OCI-LY1 (cell line): ENCODE data around the gene RHBG.

ENCODE experiments used
- H2AFZ ChIP-seq: fragments of 200-600 bp; sonication (generic), shearing (Covaris generic); 2 replicates; pipeline ENCODE4 v1.6.0; 2014; ENCODE audit warnings: antibody characterized with exemption, mild to moderate bottlenecking, low read length
- H3F3A ChIP-seq: fragments of 200-600 bp; sonication (generic), shearing (Covaris generic); 2 replicates; pipeline ENCODE4 v1.6.0; 2014; ENCODE audit warnings: mild to moderate bottlenecking, antibody characterized with exemption, low read length, moderate library complexity; ENCODE audit not compliant: insufficient read depth
- H3K27ac ChIP-seq: fragments of 200-600 bp; sonication (generic); 2 replicates; pipeline ENCODE4 v1.5.1; 2014; ENCODE audit warnings: low read length, mixed run types, mild to moderate bottlenecking, low read depth; ENCODE audit not compliant: poor library complexity, severe bottlenecking
- H3K27me3 ChIP-seq: fragments of 200-600 bp; sonication (generic); 2 replicates; pipeline ENCODE4 v1.6.0; 2014; ENCODE audit warnings: antibody characterized with exemption, mild to moderate bottlenecking, low read length, moderate library complexity; ENCODE audit not compliant: insufficient read depth
- H3K36me3 ChIP-seq: fragments of 200-600 bp; sonication (generic); 2 replicates; pipeline ENCODE4 v1.6.1; 2014; ENCODE audit warnings: mild to moderate bottlenecking, antibody characterized with exemption, low read length, moderate library complexity, mixed read lengths; ENCODE audit not compliant: insufficient read depth
- H3K4me1 ChIP-seq: fragments of 200-600 bp; sonication (generic); 2 replicates; pipeline ENCODE4 v1.5.1; 2014; ENCODE audit warnings: mild to moderate bottlenecking, low read length, moderate library complexity; ENCODE audit not compliant: insufficient read depth, severe bottlenecking
- H3K4me2 ChIP-seq: fragments of 200-600 bp; sonication (generic), shearing (Covaris generic); 2 replicates; pipeline ENCODE4 v1.6.1; 2014; ENCODE audit warnings: low read length
- H3K4me3 ChIP-seq: fragments of 200-600 bp; sonication (generic); 2 replicates; pipeline ENCODE4 v1.5.1; 2014; ENCODE audit warnings: low read length, low read depth, mild to moderate bottlenecking, mixed read lengths; ENCODE audit not compliant: poor library complexity, severe bottlenecking
- H3K79me2 ChIP-seq: fragments of 200-600 bp; shearing (Covaris generic); 2 replicates; pipeline ENCODE4 v1.6.1; 2016; ENCODE audit warnings: mixed run types, low read length, mixed read lengths; ENCODE audit not compliant: insufficient read depth
- H3K9ac ChIP-seq: fragments of 200-600 bp; sonication (generic), shearing (Covaris generic); 2 replicates; pipeline ENCODE4 v1.6.1; 2014; ENCODE audit warnings: mild to moderate bottlenecking, low read length, mixed read lengths
- H3K9me2 ChIP-seq: fragments of 200-600 bp; sonication (generic), shearing (Covaris generic); 2 replicates; pipeline ENCODE4 v1.6.1; 2014; ENCODE audit warnings: low read depth, mild to moderate bottlenecking, low read length, mixed read lengths
- H3K9me3 ChIP-seq: fragments of 200-600 bp; shearing (Covaris generic); 2 replicates; pipeline ENCODE4 v1.6.1; 2014; ENCODE audit warnings: low read length, mixed read lengths
- H4K20me1 ChIP-seq: fragments of 200-600 bp; sonication (generic), shearing (Covaris generic); 2 replicates; pipeline ENCODE4 v1.6.0; 2016; ENCODE audit warnings: mild to moderate bottlenecking, low read length; ENCODE audit not compliant: insufficient read depth
- CTCF ChIP-seq: fragments of 200-600 bp; sonication (generic), shearing (Covaris generic); IDR thresholded peaks from 2 replicates; pipeline ENCODE4 v1.5.1; 2017; ENCODE audit warnings: mild to moderate bottlenecking, antibody characterized with exemption, low read length, moderate library complexity, mixed read lengths
- EZH2 ChIP-seq: fragments of 200-600 bp; sonication (generic), shearing (Covaris generic); IDR thresholded peaks from 2 replicates; pipeline ENCODE4 v1.8.0; 2017; ENCODE audit warnings: borderline replicate concordance, mixed run types, mild to moderate bottlenecking, antibody characterized with exemption, low read length, moderate library complexity, mixed read lengths

The RHBG gene

GRCh38 chr1:156405670-156406069, 36.7 kb downstream of the RHBG start:
- Histone ChIP-seq H3K4me3 (no peak overlapping the region), H3K9ac (no peak overlapping the region), H3K36me3 (no peaks in the 10 kb centered on the region), H3F3A (no peaks in the 10 kb centered on the region), H3K79me2 (no peaks in the 10 kb centered on the region), H3K27ac (no peak overlapping the region), H4K20me1 (no peaks in the 10 kb centered on the region), H3K27me3 (peaks cover 14% of the 10 kb centered on the region), H2AFZ (no peak overlapping the region), H3K9me3 (no peaks in the 10 kb centered on the region), H3K4me1 (no peaks in the 10 kb centered on the region), H3K4me2 (no peak overlapping the region), H3K9me2 (no peaks in the 10 kb centered on the region)
- TF ChIP-seq EZH2 (no peak), CTCF (no peak)

- Histone ChIP-seq H3K27me3 (peaks cover 14% of the 10 kb centered on the region), H3K4me1 (no peaks in the 10 kb centered on the region), H2AFZ (no peak overlapping the region), H3K4me2 (no peak overlapping the region), H3K9me3 (no peaks in the 10 kb centered on the region), H3K4me3 (no peak overlapping the region), H3K9me2 (no peaks in the 10 kb centered on the region), H3F3A (no peaks in the 10 kb centered on the region), H3K9ac (no peak overlapping the region), H3K36me3 (no peaks in the 10 kb centered on the region), H4K20me1 (no peaks in the 10 kb centered on the region), H3K79me2 (no peaks in the 10 kb centered on the region), H3K27ac (no peak overlapping the region)
- no peak for TF ChIP-seq EZH2
These were observed 37.2 kb downstream of the RHBG start for GRCh38 chr1:156406251-156406650.

GRCh38 chr1:156407344-156407743, 38.3 kb downstream of the RHBG start:
- peaks cover 14% of the 10 kb centered on the region for H3K27me3 ChIP-seq

More at GRCh38 chr1:156407344-156407743, 38.3 kb downstream of the RHBG start:
- H3K9me3 ChIP-seq: no peaks in the 10 kb centered on the region
- H3K9me2 ChIP-seq: no peaks in the 10 kb centered on the region
- H4K20me1 ChIP-seq: no peaks in the 10 kb centered on the region
- H3K9ac ChIP-seq: no peak overlapping the region
- no peak overlapping the region for H3K4me2 ChIP-seq
- TF ChIP-seq EZH2 (no peak), CTCF (no peak)
- no peaks in the 10 kb centered on the region for H3K36me3 ChIP-seq
- H3K4me3 ChIP-seq: no peak overlapping the region
- H3K4me1 ChIP-seq: no peaks in the 10 kb centered on the region
- H3K27ac ChIP-seq: no peak overlapping the region
- H3F3A ChIP-seq: no peaks in the 10 kb centered on the region
- no peak overlapping the region for H2AFZ ChIP-seq
- H3K79me2 ChIP-seq: no peaks in the 10 kb centered on the region
